Measurements from ENCODE around the gene KIRREL3.

The KIRREL3 gene

DNA sequence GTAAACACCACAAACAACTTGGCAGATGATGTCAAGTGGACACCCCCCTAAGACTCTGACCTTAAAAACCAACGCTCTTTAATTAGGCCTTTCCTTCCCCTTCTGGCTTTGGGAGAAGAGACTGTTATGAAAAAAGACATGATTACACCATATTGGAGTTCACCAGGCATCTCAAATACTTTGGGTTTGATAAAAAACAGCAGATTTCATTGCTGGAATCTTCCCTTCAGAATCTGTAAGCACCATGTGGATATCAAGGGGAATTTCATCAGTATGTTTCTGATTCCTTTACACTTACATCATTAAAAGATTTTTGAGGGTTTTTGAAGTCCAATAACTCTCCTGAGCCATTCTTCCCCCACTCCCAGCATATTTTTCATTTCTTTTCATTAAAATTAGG, 85.6 kb downstream of the KIRREL3 start:
- Histone ChIP-seq H3K9ac (ENCODE audit: low read depth, low read length) (no peak overlapping the region), H3K27ac (ENCODE audit: low read depth, low read length) (no peak overlapping the region), H3K9me3 (ENCODE audit: insufficient read depth, low read depth, low read length) (no peaks in the 10 kb centered on the region), H3K27me3 (ENCODE audit: insufficient read depth, low read length) (no peaks in the 10 kb centered on the region), H3K4me1 (ENCODE audit: insufficient read depth, low read length) (no peaks in the 10 kb centered on the region), H3K4me3 (ENCODE audit: low read length) (no peak overlapping the region), H3K36me3 (ENCODE audit: insufficient read depth, low read length) (no peaks in the 10 kb centered on the region)
- 100% methylated on average over 1 of the region's 1 CpG for WGBS

DNA sequence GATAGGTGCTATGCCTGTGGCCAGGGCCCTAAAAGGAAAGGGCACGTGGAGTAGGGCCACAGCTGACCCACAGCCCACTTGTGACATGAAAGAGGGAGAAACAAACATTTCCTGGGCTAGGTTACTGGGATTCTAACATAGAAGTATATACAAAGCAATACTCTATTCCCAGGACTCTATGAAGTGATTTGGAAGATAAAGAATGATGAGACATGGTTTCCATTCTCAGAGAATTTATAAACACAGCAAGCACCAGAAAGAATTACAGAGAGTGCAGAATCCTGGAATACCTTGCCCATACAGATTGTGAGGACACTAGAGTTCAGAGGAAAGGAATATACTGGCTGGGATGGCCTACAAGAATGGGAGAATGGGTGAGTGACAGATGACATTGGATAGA, 86.4 kb downstream of the KIRREL3 start:
- WGBS, result 72% methylated on average over 1 of the region's 1 CpG
- no peaks in the 10 kb centered on the region for H3K27me3 ChIP-seq (ENCODE audit: insufficient read depth, low read length)
- H3K27ac ChIP-seq (ENCODE audit: low read depth, low read length), result no peak overlapping the region
- H3K36me3 ChIP-seq (ENCODE audit: insufficient read depth, low read length), result no peaks in the 10 kb centered on the region
- no peaks in the 10 kb centered on the region for H3K9me3 ChIP-seq (ENCODE audit: insufficient read depth, low read depth, low read length)
- H3K9ac ChIP-seq (ENCODE audit: low read depth, low read length), result no peak overlapping the region
- H3K4me1 ChIP-seq (ENCODE audit: insufficient read depth, low read length), result no peaks in the 10 kb centered on the region
- H3K4me3 ChIP-seq (ENCODE audit: low read length), result no peak overlapping the region

DNA sequence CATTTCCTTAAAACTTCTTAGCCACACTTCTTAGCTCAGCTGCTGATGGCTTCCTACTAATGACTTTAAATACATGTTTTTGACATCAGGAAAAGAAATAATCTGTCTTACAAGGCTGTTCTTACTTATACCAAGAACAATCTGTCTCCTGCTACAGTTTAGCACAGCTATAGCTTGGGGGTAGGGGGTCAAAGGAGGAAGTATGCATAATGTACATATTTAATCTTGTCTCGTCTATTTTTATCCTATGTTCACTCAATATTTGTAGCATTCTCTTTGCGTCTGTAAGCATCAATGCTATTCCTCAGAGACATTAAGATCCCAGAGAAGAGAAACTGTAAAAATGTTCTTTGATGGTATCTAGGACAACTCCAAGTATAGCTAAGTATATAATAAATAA, 96.0 kb downstream of the KIRREL3 start:
- Histone ChIP-seq H3K9me3 (ENCODE audit: insufficient read depth, low read depth, low read length) (no peaks in the 10 kb centered on the region), H3K27me3 (ENCODE audit: insufficient read depth, low read length) (no peaks in the 10 kb centered on the region), H3K4me1 (ENCODE audit: insufficient read depth, low read length) (peaks cover 5% of the 10 kb centered on the region; the same call in 1 of the 2 replicates), H3K9ac (ENCODE audit: low read depth, low read length) (no peak overlapping the region), H3K4me3 (ENCODE audit: low read length) (no peak overlapping the region), H3K36me3 (ENCODE audit: insufficient read depth, low read length) (no peaks in the 10 kb centered on the region), H3K27ac (ENCODE audit: low read depth, low read length) (no peak overlapping the region)
- 100% methylated on average over 2 of the region's 2 CpGs for WGBS

DNA sequence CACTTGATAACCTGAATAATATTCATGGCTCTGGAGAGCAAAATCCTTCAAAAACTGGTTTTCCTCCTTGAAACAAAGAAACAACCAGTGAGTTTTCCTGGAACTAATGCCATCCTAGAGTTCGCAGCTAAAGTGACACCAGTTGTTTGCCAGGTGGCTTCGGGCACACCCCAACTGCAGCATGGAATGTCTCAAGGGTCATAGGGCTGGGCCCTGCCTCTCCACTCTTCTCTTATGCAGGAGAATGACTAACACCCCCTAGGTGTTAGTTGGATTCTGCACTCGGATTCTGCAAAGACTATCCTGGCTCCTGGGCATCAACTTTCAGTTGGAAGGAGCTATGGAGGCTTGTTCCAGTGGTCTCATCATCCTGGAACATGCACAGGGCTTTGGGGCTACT, 98.8 kb downstream of the KIRREL3 start:
- Histone ChIP-seq H3K4me3 (ENCODE audit: low read length) (no peak overlapping the region), H3K4me1 (ENCODE audit: insufficient read depth, low read length) (peaks cover 21% of the 10 kb centered on the region), H3K27ac (ENCODE audit: low read depth, low read length) (no peak overlapping the region), H3K9me3 (ENCODE audit: insufficient read depth, low read depth, low read length) (no peaks in the 10 kb centered on the region), H3K36me3 (ENCODE audit: insufficient read depth, low read length) (no peaks in the 10 kb centered on the region), H3K9ac (ENCODE audit: low read depth, low read length) (no peak overlapping the region), H3K27me3 (ENCODE audit: insufficient read depth, low read length) (no peaks in the 10 kb centered on the region)
- 92% methylated on average over 3 of the region's 3 CpGs for WGBS

DNA sequence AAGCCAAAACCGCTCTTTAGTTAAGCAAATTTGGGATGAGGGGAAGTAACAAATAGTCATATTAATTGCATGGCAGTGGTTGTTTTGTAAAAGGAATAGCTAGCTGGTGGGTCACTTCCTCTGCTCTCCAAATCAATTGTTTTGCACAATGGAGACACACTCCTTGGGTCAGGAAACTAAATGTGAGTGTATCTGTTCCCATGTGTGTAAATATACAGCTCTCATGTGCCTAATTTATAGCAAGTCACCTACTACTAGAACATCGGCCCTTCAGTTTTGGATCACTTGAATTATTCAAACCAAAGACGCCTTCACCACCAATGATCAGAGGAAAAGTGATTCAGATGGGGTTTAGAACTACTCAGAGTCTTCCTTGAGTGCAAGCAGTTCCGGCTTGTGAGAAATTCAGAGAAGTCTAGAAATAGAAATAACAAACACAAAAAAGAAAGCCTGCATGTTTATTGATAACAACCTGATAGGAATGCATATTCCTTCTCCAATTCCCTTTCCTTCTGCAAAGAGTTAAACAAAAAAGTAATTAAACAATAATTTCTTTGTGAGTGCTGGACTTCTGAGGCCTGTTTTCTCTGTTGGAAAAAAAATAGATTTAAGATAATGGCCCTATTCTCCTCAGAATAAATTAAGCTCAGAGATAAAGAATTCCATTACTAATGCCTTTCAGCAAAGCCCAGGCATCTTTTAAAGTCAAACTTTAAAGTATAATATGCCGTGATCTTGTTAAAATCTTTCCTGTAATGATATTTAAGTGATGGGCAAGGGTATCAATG, 100.4 kb downstream of the KIRREL3 start:
- Histone ChIP-seq H3K4me3 (ENCODE audit: low read length) (no peak overlapping the region), H3K36me3 (ENCODE audit: insufficient read depth, low read length) (no peaks in the 10 kb centered on the region), H3K4me1 (ENCODE audit: insufficient read depth, low read length) (peaks cover 21% of the 10 kb centered on the region), H3K9ac (ENCODE audit: low read depth, low read length) (no peak overlapping the region), H3K27me3 (ENCODE audit: insufficient read depth, low read length) (no peaks in the 10 kb centered on the region), H3K9me3 (ENCODE audit: insufficient read depth, low read depth, low read length) (0 out of 2 replicates have a peak, but pooled peaks cover 5% of the 10 kb centered on the region), H3K27ac (ENCODE audit: low read depth, low read length) (no peak overlapping the region; the same call in 1 of the 2 replicates)
- 100% methylated on average over 5 of the region's 5 CpGs for WGBS

DNA sequence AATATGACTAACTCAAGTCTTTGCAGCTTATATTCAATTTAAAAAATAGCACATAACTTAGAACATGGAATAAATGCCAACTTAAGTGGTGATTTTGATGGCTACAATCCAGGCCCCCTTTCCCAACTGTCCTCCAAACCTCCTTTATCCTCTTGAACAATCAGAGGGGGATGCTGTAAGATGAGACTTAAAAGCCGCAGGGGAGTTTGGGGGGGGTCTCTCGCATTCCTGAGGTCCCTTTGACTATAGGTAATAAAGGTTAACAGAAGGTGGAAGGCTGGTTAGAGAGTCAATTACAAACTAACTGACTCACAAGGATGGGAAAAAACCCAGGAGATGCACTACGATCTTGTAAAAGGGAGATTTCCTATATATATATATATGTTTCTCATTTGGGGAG, 101.8 kb downstream of the KIRREL3 start:
- Histone ChIP-seq H3K4me1 (ENCODE audit: insufficient read depth, low read length) (peaks cover 24% of the 10 kb centered on the region), H3K9ac (ENCODE audit: low read depth, low read length) (no peak overlapping the region), H3K4me3 (ENCODE audit: low read length) (no peak overlapping the region), H3K36me3 (ENCODE audit: insufficient read depth, low read length) (no peaks in the 10 kb centered on the region), H3K27ac (ENCODE audit: low read depth, low read length) (no peak overlapping the region), H3K9me3 (ENCODE audit: insufficient read depth, low read depth, low read length) (0 out of 2 replicates have a peak, but pooled peaks cover 5% of the 10 kb centered on the region), H3K27me3 (ENCODE audit: insufficient read depth, low read length) (no peaks in the 10 kb centered on the region)
- WGBS, result 71% methylated on average over 2 of the region's 3 CpGs

DNA sequence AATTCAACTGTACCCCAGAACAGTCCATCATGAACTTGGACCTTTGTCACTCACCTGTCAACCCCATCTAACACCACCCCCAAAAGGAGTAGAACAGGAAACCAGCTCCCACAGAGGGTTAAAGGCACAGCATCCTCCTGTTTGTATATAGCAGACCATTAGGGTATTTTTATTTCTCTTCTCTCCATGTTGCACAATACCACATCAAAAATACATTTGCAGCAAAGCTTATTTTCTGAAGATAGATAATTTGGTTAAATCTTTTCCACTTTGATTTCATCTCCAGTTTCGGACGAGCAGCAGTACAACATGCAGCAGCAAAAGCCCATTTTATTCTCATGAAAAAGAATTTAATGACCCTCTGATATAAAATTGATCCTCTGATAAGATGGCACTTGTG, 103.1 kb downstream of the KIRREL3 start:
- H3K27ac ChIP-seq (ENCODE audit: low read depth, low read length), result no peak overlapping the region
- no peak overlapping the region for H3K4me3 ChIP-seq (ENCODE audit: low read length)
- WGBS, result no CpG with 5 or more reads among the region's 2 CpGs

DNA sequence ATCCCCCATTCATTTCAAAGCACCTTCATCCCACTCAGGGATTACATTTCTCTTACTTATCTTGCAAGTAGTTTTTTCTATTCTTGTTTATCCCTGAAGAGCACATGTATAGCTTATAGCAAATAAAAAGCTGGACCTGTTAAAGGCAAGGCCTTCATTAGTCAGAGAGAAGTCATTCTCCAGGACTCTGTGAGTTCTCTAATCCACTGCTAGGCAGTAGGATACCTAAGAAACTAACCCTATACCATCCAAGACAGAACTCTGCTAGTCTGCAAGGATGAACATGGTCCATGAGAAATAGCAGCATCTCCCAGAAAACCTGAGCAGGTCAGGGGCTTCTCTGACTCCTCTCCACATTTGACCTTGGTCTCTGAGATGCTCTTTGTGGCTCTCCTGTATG, 104.5 kb downstream of the KIRREL3 start:
- H3K27ac ChIP-seq (ENCODE audit: low read depth, low read length), result no peak overlapping the region
- H3K27me3 ChIP-seq (ENCODE audit: insufficient read depth, low read length), result no peaks in the 10 kb centered on the region
- 0 out of 2 replicates have a peak, but pooled peaks cover 5% of the 10 kb centered on the region for H3K9me3 ChIP-seq (ENCODE audit: insufficient read depth, low read depth, low read length)
- H3K4me1 ChIP-seq (ENCODE audit: insufficient read depth, low read length), result peaks cover 37% of the 10 kb centered on the region
- no peak overlapping the region for H3K4me3 ChIP-seq (ENCODE audit: low read length)
- no peaks in the 10 kb centered on the region for H3K36me3 ChIP-seq (ENCODE audit: insufficient read depth, low read length)
- H3K9ac ChIP-seq (ENCODE audit: low read depth, low read length), result no peak overlapping the region

More for the DNA sequence above, 103.1 kb downstream of the KIRREL3 start:
- Histone ChIP-seq H3K27me3 (ENCODE audit: insufficient read depth, low read length) (no peaks in the 10 kb centered on the region), H3K36me3 (ENCODE audit: insufficient read depth, low read length) (no peaks in the 10 kb centered on the region), H3K9ac (ENCODE audit: low read depth, low read length) (no peak overlapping the region), H3K9me3 (ENCODE audit: insufficient read depth, low read depth, low read length) (0 out of 2 replicates have a peak, but pooled peaks cover 5% of the 10 kb centered on the region), H3K4me1 (ENCODE audit: insufficient read depth, low read length) (peaks cover 34% of the 10 kb centered on the region)

DNA sequence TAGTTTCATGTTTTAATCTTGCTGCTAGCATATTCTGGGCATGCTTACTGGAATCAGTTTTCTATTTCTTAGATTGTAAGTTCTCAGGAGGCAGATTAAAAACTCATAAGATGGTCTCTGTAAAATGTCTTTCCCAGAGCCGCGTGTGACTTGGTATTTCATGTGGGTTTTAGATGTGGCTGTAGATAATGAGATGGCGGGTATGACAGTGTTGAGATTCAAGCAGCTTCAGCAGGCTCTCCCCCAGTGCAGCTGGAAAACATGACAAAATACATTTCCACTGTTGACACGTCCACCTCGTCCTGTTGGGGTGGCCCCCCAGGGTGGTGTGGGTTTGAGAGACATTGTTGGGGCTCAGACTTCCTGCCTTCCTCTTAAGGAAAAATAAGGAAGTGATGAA, 106.8 kb downstream of the KIRREL3 start:
- peaks cover 37% of the 10 kb centered on the region for H3K4me1 ChIP-seq (ENCODE audit: insufficient read depth, low read length)
- 92% methylated on average over 5 of the region's 5 CpGs for WGBS
- 0 out of 2 replicates have a peak, but pooled peaks cover 5% of the 10 kb centered on the region for H3K9me3 ChIP-seq (ENCODE audit: insufficient read depth, low read depth, low read length)
- no peaks in the 10 kb centered on the region for H3K36me3 ChIP-seq (ENCODE audit: insufficient read depth, low read length)
- H3K27ac ChIP-seq (ENCODE audit: low read depth, low read length), result no peak overlapping the region
- H3K9ac ChIP-seq (ENCODE audit: low read depth, low read length), result no peak overlapping the region
- no peaks in the 10 kb centered on the region for H3K27me3 ChIP-seq (ENCODE audit: insufficient read depth, low read length)
- H3K4me3 ChIP-seq (ENCODE audit: low read length), result no peak overlapping the region

DNA sequence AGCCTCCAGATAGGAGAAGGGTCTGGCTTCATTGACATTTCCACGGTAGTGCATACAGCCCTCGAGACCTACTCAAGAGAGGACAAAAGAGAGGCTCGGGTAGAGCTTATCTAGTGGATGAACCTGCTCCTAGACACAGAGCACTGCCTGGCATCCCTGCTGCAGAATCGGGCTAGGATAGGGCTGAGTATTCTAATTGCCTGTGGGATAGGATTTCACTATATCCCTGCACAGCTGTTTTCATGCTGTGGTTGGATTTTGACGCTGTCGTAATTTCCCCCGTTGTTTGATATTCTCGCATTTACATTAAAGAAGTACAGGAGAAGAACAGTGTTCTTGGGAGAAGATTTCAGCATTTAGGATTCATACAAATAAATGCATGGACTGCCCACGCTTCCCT, 107.8 kb downstream of the KIRREL3 start:
- 87% methylated on average over 9 of the region's 9 CpGs for WGBS

DNA sequence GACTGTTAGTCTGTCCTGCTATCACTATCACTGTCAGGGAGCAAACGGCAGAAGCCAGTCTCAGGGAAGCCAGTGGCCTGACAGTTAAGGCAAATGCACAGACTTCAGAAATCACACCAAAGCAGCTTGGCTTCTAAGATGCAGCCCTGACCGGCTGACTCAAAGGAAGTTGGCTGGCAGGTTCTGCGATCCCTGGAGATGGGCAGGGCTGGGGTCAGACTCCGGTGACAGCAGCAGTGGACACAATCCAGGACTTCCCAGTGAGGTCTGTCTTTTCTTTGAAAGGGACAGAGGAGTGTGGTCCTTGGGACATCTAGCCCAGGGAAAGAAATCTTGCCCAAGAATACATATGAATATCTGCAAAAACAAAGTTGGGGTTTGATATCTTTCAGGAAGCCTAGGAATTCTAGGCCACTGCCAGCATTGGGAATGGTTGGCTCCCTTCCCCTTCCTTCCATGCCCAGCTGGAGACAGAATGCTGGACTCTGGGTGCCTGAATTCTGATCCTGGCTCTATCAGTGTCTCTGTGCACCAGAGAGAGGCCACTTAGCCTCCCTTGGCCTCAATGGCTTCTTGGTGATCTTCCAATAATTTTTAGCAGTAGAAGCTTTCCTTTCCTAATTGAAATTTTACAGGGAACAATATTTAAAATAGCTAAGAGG, 108.9 kb downstream of the KIRREL3 start:
- 0 out of 2 replicates have a peak, but pooled peaks cover 5% of the 10 kb centered on the region for H3K9me3 ChIP-seq (ENCODE audit: insufficient read depth, low read depth, low read length)
- 93% methylated on average over 4 of the region's 4 CpGs for WGBS
- no peak overlapping the region for H3K9ac ChIP-seq (ENCODE audit: low read depth, low read length)
- no peaks in the 10 kb centered on the region for H3K36me3 ChIP-seq (ENCODE audit: insufficient read depth, low read length)
- H3K4me1 ChIP-seq (ENCODE audit: insufficient read depth, low read length), result peaks cover 29% of the 10 kb centered on the region
- no peaks in the 10 kb centered on the region for H3K27me3 ChIP-seq (ENCODE audit: insufficient read depth, low read length)
- H3K27ac ChIP-seq (ENCODE audit: low read depth, low read length), result no peak overlapping the region
- no peak overlapping the region for H3K4me3 ChIP-seq (ENCODE audit: low read length)

More for the DNA sequence above, 107.8 kb downstream of the KIRREL3 start:
- Histone ChIP-seq H3K36me3 (ENCODE audit: insufficient read depth, low read length) (no peaks in the 10 kb centered on the region), H3K4me3 (ENCODE audit: low read length) (no peak overlapping the region), H3K4me1 (ENCODE audit: insufficient read depth, low read length) (peaks cover 29% of the 10 kb centered on the region), H3K27ac (ENCODE audit: low read depth, low read length) (no peak overlapping the region), H3K9me3 (ENCODE audit: insufficient read depth, low read depth, low read length) (0 out of 2 replicates have a peak, but pooled peaks cover 5% of the 10 kb centered on the region), H3K9ac (ENCODE audit: low read depth, low read length) (no peak overlapping the region), H3K27me3 (ENCODE audit: insufficient read depth, low read length) (no peaks in the 10 kb centered on the region)
